ENCODE results near the gene RBBP8NL.

Gene RBBP8NL

GRCh38 chr20:62418709-62419487 is 8.4 kb downstream of the RBBP8NL start:
- H3K36me3 ChIP-seq (ENCODE audit: insufficient read depth, low read length), result no peaks in the 10 kb centered on the region
- H3K9me3 ChIP-seq (ENCODE audit: low read length), result no peaks in the 10 kb centered on the region
- H2AFZ ChIP-seq (ENCODE audit: low read depth, low read length), result no peak overlapping the region
- no peak overlapping the region for H3K4me3 ChIP-seq (ENCODE audit: low read length)
- peaks cover 6% of the 10 kb centered on the region for H3K27me3 ChIP-seq (ENCODE audit: insufficient read depth, low read length)
- H3K4me1 ChIP-seq (ENCODE audit: insufficient read depth, low read length), result no peaks in the 10 kb centered on the region

GRCh38 chr20:62417981-62418708 is 9.2 kb downstream of the RBBP8NL start:
- Histone ChIP-seq H3K4me1 (ENCODE audit: insufficient read depth, low read length) (no peaks in the 10 kb centered on the region), H3K9me3 (ENCODE audit: low read length) (no peaks in the 10 kb centered on the region), H3K27me3 (ENCODE audit: insufficient read depth, low read length) (peaks cover 9% of the 10 kb centered on the region), H3K4me3 (ENCODE audit: low read length) (no peak overlapping the region), H3K36me3 (ENCODE audit: insufficient read depth, low read length) (no peaks in the 10 kb centered on the region), H2AFZ (ENCODE audit: low read depth, low read length) (no peak overlapping the region)

GRCh38 chr20:62416651-62417637 is 10.4 kb downstream of the RBBP8NL start:
- H3K36me3 ChIP-seq (ENCODE audit: insufficient read depth, low read length), result no peaks in the 10 kb centered on the region
- no peaks in the 10 kb centered on the region for H3K4me1 ChIP-seq (ENCODE audit: insufficient read depth, low read length)
- no peak overlapping the region for H3K4me3 ChIP-seq (ENCODE audit: low read length)
- H3K9me3 ChIP-seq (ENCODE audit: low read length), result no peaks in the 10 kb centered on the region
- H2AFZ ChIP-seq (ENCODE audit: low read depth, low read length), result no peak overlapping the region
- H3K27me3 ChIP-seq (ENCODE audit: insufficient read depth, low read length), result peaks cover 18% of the 10 kb centered on the region

- Histone ChIP-seq H3K4me1 (ENCODE audit: insufficient read depth, low read length) (no peaks in the 10 kb centered on the region), H3K36me3 (ENCODE audit: insufficient read depth, low read length) (no peaks in the 10 kb centered on the region), H3K9me3 (ENCODE audit: low read length) (no peaks in the 10 kb centered on the region), H3K4me3 (ENCODE audit: low read length) (no peak overlapping the region), H2AFZ (ENCODE audit: low read depth, low read length) (no peak overlapping the region), H3K27me3 (ENCODE audit: insufficient read depth, low read length) (peaks cover 28% of the 10 kb centered on the region)
Measured at GRCh38 chr20:62415354-62416111, 11.8 kb downstream of the RBBP8NL start.

DNA sequence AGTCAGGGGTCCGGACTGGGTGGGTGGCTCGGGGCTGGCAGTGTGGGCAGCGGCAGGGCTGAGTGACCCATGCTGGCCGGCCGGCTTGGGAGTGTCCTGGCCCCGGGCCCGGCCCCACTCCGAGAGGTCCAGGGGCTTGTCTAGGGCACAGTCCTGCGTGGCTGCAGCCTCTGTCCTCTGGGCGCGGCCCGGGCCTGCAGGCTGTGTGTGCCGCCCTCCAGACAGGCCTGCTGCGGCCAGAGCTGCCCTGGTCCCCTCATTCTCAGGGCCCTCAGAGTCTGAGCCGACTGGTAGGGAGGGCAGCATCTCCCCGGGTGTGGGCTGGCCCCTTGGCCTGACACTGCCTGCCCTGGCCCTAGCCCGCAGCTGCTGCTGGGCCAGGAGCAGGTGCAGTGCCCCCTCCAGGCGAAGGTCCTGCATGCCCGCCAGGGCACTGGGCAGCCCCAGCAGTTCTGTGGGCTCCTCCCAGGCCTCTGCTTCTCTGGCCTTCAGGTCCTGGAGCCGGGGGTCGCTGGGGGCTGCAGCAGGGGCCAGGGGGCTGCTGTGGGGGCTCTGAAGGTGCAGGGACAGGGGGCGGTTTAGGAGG is 13.3 kb downstream of the RBBP8NL start:
- Histone ChIP-seq H3K36me3 (ENCODE audit: insufficient read depth, low read length) (no peaks in the 10 kb centered on the region), H3K4me3 (ENCODE audit: low read length) (no peak overlapping the region), H3K9me3 (ENCODE audit: low read length) (no peaks in the 10 kb centered on the region), H2AFZ (ENCODE audit: low read depth, low read length) (no peak overlapping the region), H3K27me3 (ENCODE audit: insufficient read depth, low read length) (peaks cover 37% of the 10 kb centered on the region), H3K4me1 (ENCODE audit: insufficient read depth, low read length) (no peaks in the 10 kb centered on the region)

GRCh38 chr20:62413025-62413570 is 14.2 kb downstream of the RBBP8NL start:
- Histone ChIP-seq H3K27me3 (ENCODE audit: insufficient read depth, low read length) (peaks cover 38% of the 10 kb centered on the region), H3K4me3 (ENCODE audit: low read length) (no peak overlapping the region), H3K9me3 (ENCODE audit: low read length) (no peaks in the 10 kb centered on the region), H3K4me1 (ENCODE audit: insufficient read depth, low read length) (no peaks in the 10 kb centered on the region), H2AFZ (ENCODE audit: low read depth, low read length) (no peak overlapping the region), H3K36me3 (ENCODE audit: insufficient read depth, low read length) (no peaks in the 10 kb centered on the region)

- H2AFZ ChIP-seq (ENCODE audit: low read depth, low read length), result no peak overlapping the region
- no peaks in the 10 kb centered on the region for H3K36me3 ChIP-seq (ENCODE audit: insufficient read depth, low read length)
- H3K27me3 ChIP-seq (ENCODE audit: insufficient read depth, low read length), result peaks cover 38% of the 10 kb centered on the region
Measured at GRCh38 chr20:62412194-62413024, 14.9 kb downstream of the RBBP8NL start.

DNA sequence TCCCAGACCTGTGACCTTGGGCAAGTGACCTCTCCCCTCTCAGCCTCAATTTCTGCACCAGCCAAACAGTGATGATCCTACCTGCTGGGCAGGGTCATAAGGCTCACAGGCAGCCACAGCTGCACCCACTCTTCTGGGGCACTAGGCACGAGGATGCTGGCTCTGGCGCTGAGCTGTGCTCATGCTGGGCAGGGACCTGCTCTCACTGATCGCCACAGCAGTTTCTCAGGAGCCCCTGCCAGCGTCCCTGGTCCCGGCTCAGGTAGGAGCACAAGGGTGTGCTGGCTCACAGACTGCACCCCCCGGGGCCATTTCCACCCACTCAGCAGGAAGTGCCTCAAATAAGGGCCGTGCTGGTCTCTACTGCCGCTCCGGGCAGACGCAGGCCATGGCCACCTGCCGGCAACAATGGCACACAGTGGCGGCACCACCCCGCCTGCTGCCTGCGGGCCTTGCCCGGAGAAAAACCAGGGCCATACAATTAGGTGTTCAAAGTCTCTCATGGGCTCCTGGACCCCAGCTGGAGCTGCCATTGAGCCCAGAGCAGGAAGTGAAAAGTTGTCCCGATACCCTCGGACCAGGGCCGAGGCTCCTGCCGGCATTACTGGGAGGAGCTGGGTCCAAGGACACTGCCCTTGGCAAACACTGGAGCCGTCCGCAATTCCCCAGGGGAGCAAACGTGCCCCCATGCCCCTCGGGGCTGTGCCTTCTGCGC is 15.7 kb downstream of the RBBP8NL start:
- Histone ChIP-seq H3K4me1 (ENCODE audit: insufficient read depth, low read length) (peaks cover 4% of the 10 kb centered on the region), H3K27me3 (ENCODE audit: insufficient read depth, low read length) (peaks cover 38% of the 10 kb centered on the region), H3K9me3 (ENCODE audit: low read length) (no peaks in the 10 kb centered on the region), H3K36me3 (ENCODE audit: insufficient read depth, low read length) (no peaks in the 10 kb centered on the region), H3K4me3 (ENCODE audit: low read length) (no peak overlapping the region), H2AFZ (ENCODE audit: low read depth, low read length) (no peak overlapping the region)

More at GRCh38 chr20:62412194-62413024, 14.9 kb downstream of the RBBP8NL start:
- Histone ChIP-seq H3K4me1 (ENCODE audit: insufficient read depth, low read length) (peaks cover 3% of the 10 kb centered on the region), H3K4me3 (ENCODE audit: low read length) (no peak overlapping the region), H3K9me3 (ENCODE audit: low read length) (no peaks in the 10 kb centered on the region)

- Histone ChIP-seq H3K9me3 (ENCODE audit: low read length) (no peaks in the 10 kb centered on the region), H3K4me1 (ENCODE audit: insufficient read depth, low read length) (peaks cover 11% of the 10 kb centered on the region), H2AFZ (ENCODE audit: low read depth, low read length) (no peak overlapping the region), H3K4me3 (ENCODE audit: low read length) (no peak overlapping the region), H3K27me3 (ENCODE audit: insufficient read depth, low read length) (peaks cover 38% of the 10 kb centered on the region), H3K36me3 (ENCODE audit: insufficient read depth, low read length) (no peaks in the 10 kb centered on the region)
Measured at GRCh38 chr20:62410746-62411478, 16.4 kb downstream of the RBBP8NL start.

DNA sequence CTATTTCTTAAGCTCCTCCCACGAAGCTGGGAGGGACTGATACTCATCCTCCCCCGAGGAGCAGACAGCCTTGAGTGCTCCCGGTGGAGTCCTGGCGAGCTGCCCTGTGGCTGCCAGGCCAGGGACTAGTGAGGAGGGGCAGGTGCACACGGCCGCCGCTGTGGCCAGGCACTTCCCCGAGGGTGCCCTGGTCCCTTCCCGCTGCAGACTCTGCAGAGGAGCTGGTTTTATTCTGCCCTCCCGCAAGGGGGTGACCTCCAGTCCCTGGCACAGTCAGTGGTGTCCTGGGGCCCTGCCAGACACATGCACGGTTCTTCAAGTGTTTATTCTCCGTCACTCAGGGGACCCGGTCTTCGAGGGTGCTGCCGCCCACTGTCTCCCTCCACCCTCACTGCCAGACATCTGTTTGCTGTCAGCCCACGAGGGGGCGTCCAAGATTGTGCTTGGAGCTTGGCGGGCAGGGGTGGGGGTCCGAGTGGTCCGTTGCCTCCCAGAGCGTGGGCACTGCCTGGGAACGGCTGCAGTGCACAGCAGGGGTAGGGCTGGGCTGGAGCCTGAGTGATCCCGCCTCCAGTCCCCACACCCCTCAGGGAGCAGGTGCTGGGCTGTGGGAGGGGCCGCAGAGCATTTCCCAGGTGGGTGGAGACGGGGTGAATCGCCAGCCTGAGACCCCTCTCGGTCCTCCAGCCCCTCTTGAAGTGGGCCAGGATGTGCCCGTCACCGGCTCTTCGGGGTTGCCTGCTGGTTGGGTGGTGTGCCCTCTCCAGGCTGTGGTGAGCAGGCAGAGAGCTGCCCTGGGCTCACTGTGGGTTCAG is 17.2 kb downstream of the RBBP8NL start:
- Histone ChIP-seq H2AFZ (ENCODE audit: low read depth, low read length) (no peak overlapping the region), H3K27me3 (ENCODE audit: insufficient read depth, low read length) (peaks cover 36% of the 10 kb centered on the region), H3K36me3 (ENCODE audit: insufficient read depth, low read length) (no peaks in the 10 kb centered on the region), H3K4me1 (ENCODE audit: insufficient read depth, low read length) (peaks cover 16% of the 10 kb centered on the region), H3K4me3 (ENCODE audit: low read length) (no peak overlapping the region), H3K9me3 (ENCODE audit: low read length) (no peaks in the 10 kb centered on the region)
